Dedifferentiated amniotic fluid mesenchymal stem cell (primary cell): ENCODE results near the gene ULK2.
"Not testable (repeated sequence)": the region's sequence is repeated elsewhere in the genome, so short reads cannot be mapped to it uniquely, and the experiment has no call there.

Experiments used
- DNase-seq: peaks from one replicate; pipeline ENCODE4 v3.0.0-alpha.2; 2016; ENCODE audit errors: extremely low spot score

Gene ULK2

DNA sequence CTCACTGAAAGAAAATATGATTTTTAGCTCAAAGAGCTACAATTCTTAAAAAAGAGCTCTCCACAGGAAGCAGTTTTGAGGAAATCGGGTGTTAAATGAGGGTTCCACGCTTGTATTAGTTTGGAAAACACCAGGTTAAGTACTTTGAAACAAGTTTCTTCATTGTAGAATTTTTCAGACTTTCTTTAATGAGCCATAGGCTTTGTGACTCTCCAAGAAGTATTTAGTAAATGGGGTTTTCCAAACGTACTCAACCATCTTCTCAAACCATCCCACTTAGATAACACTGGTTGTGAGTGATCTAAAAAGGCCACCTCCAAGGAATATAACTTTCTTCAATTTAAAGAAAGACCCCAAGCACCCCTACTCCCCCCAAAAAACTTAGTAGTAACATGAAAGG is 2.7 kb downstream of the ULK2 start:
- no peak for DNase-seq

DNA sequence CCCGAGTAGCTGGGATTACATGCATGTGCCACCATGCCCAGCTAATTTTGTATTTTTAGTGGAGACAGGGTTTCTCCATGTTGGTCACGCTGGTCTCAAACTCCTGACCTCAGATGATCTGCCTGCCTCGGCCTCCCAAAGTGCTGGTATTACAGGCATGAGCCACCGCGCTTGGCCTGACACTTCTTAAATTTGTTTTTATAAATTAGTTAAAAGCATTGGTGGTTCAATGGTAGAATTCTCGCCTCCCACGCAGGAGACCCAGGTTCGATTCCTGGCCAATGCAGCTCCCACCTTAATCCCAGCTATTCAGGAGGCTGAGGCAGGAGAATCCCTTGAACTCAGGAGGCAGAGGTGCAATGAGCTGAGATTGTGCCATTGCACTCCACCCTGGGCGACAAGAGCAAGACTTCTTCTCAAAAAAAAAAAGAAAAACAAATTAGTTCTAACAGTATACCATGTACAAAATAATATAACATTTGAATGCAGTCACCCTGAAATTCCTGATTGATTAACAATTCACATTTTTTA is 7.0 kb downstream of the ULK2 start:
- DNase-seq = not testable (repeated sequence)

DNA sequence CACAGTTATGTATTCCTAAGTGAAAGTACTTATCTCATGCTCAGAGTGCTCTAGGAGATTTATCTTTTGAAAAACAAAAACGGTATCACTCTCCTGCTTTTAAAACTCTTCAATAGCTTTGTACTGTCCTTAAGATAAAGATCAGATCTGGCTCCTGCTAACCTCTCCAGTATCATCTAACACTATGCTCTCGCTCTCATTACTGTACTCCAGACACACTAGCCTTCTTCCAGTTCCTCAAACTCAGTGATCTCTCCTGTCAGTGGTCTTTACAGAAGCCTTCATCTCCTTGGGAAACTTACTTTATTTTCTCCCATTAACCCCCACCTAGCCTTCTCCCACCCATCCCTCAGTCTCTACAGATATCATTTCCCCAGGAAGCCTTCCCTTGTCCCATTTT is 10.1 kb downstream of the ULK2 start:
- DNase-seq = no peak

- DNase-seq = no peak
Measured at GRCh38 chr17:19833914-19834313, 33.8 kb downstream of the ULK2 start.

DNA sequence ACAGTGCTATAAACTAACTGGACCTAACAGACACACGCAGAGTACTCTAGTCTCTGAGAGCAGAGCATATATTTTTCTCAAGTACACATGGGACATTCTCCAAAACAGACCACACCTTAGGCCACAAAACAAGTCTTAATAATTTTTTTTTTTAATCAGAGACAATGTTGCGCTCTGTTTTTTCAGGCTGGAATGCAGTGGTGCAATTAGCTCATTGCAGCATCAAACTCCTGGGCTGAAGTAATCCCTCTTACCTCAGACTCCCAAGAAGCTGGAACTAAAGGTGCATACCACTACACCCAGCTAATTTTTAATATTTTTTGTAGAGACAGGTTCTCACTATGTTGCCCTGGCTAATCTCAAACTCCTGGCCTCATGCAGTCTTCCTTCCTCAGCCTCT is 37.7 kb downstream of the ULK2 start:
- DNase-seq = no peak

DNA sequence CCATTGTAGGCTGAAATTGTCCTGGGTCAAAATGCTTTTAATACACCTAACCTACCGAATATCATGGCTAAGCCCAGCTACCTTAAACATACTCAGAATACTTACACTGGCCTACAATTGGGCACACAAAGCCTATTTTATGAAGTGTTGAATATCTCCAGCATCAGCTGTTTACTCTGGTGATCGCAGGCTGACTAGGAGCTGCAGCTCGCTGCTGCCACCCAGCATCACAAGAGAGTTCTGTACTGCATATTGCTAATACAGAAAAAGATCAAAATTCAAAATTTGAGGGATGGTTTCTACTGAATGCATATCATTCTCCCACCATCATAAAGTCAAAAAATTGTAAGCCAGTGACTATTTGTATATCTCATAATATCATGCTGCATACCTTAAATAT is 55.3 kb downstream of the ULK2 start:
- no peak for DNase-seq

DNA sequence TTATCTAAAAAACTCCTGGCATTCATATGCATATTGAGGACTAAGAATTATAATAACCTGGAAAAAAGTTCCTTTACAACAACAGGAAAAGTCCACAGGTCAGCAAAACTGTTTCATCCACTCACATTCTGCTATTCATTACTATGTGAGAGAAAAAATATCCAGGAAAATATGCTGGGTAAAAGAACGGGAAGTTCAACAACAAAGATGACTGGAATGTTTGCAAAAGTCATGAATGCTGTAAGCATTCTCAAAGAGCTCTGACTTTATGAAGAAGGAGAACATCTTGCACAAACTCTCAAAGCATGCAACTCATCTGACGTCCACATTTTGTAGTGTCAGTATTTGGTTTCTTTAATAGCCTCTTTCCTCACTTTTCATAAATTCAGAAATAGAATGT is 62.7 kb downstream of the ULK2 start:
- DNase-seq = no peak

GRCh38 chr17:19800571-19800970 is 67.2 kb downstream of the ULK2 start:
- no peak for DNase-seq

DNA sequence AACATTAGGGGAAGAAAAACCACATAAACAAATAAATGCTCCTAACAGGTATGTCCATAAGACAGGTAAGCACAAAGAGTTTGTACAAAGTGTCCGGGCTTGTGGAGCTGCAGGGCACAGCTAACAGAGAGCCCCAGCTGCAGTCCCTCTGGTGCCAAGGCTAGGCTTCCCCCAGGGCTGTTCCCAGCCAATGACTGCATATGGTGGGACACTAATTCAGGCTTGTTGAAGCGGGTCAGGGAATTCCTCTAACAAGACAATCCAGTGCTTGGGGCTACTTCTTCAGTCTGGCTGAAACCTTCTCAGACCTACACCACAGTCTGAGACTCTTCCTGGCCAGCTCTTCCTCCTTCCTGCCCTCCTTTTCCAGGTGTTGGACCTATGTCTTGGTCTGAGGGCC is 67.9 kb downstream of the ULK2 start:
- DNase-seq = no peak

DNA sequence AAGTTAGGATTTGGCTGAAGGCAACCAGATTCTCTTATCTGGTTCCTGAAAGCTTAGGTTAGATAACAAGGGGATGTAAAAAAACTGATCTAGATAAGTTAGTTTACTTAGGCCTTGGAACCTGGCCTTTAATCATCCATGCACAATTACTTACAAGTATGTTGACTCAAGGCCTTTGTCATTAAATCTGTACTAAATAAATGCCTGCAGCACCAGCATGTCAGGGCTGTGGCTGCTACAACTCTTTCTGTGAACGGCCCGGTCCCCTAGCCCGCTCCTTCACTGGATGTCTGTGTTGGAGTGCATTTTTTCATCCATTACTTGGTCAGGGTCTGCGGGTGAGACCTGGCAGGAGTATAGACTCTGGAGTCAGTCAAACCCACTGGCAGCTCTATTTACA is 71.3 kb downstream of the ULK2 start:
- no peak for DNase-seq

DNA sequence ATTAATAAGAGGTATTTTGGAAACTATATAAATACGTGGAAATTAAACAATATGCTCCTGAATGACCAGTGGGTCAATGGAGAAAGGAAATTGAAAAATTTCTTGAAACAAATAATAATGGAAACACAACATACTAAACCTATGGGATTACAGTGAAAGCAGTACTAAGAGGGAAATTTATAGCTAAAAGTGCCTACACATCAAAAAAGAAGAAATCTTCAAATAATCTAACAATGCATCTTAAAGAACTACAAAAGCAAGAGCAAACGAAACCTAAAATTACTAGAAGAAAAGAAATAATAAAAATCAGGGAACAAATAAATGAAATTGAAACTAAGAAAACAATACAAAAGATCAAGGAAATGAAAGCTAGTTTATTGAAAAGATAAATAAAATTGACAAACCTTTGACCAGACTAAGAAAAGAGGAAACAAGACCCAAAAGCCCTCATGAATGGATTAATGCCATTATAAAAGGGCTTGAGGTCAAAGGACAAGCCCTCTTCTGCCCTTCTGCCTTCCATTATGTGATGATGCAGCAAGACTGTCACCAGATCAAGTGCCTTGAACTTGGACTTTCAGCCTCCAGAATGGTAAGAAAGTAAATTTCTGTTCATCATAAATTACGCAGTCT is 75.7 kb downstream of the ULK2 start:
- no peak for DNase-seq

- no peak for DNase-seq
Measured at GRCh38 chr17:19787733-19788357, 79.9 kb downstream of the ULK2 start.

- no peak for DNase-seq
Measured at GRCh38 chr17:19785854-19786253, 81.9 kb downstream of the ULK2 start.

GRCh38 chr17:19781488-19782458 is 86.0 kb downstream of the ULK2 start:
- DNase-seq = no peak

DNA sequence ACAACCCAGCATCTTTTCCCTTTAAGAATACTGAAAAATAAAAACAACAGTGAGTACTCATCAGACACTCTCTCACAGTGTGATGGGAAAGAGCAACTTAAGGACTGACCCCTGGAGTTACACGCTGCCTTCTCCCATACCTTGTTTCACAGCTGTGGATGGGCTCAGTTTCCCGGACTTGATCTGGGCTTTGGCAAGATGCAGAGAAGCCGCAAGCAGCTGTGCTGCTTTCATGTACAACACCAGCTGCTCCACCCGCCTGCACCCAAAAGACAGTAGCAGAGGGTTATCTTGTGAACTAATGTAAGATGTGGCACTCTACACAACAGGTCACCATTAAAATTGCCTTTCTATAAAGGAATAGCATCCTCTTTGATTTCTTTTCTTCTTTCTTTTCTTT is 86.9 kb downstream of the ULK2 start:
- no peak for DNase-seq

DNA sequence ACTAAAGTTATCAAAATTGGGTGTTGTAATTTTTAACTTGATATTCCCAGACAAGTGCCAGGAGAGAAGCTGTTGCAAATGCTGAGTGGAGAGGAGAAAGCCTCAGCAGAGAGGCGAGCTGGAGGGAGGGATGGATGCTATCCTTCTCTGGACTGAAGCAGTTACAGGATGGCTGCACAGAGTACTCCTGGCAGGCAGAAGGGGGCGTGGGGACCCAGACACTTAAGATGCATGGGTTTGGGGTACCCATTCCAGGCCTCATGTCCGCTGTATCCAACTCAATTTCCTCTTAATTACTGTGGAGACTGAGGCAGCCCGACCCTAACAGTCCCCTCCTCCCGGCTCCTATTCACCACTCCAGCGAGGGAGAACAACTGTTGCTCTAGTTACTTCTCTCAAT is 94.2 kb downstream of the ULK2 start:
- DNase-seq = no peak

DNA sequence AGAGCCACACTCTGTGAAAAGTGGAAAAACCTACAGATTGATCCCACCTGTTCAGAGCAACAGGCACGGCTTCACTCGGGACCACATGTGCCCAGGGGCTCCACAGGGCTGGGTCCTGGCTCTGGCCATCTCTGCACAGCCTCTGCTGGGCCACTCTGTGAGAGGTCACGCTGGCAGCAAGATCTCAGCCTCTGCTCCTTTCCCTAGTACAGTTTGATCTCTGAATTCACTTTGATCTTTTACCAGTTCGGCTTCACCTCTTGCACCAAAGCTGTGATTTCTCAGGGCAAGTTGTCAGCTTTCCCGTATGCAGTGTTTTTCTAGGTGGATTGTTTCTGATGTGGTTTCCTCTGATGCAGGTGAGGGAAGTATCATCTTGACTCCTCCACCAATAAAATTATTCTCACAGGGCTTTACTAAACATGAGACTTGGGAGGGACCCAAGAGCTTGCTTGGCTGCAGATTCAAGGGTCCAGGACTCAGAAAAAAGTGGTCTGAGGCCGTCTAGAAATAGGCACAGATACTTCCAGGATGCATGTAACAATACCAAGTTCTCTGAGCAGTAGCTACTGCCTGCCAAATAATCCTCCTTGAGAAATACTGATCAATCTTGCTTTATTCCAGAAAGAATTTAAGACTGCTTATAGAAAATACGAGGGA is 95.6 kb downstream of the ULK2 start:
- DNase-seq = no peak

GRCh38 chr17:19770985-19771735 is 96.6 kb downstream of the ULK2 start:
- no peak for DNase-seq

- DNase-seq = peak; percentile 74
Measured at GRCh38 chr17:19769946-19770652, 97.6 kb downstream of the ULK2 start.

GRCh38 chr17:19768046-19768782 is 99.5 kb downstream of the ULK2 start:
- DNase-seq = no peak
